Stimulated activated CD4-positive, alpha-beta T cell treated with anti-CD3 and anti-CD28 coated beads, Interleukin-12 subunit alpha, Interleukin-12 subunit beta, amount 100 ng/mL, for 24 hours (primary cell): Measurements from ENCODE around the gene KLHDC1.

Source experiments
- DNase-seq, 2 experiments: peaks; one replicate each; pipeline ENCODE4 v3.0.0-alpha.2; 2020; ENCODE audit warnings: low read depth in 2 of 2

The KLHDC1 gene

DNA sequence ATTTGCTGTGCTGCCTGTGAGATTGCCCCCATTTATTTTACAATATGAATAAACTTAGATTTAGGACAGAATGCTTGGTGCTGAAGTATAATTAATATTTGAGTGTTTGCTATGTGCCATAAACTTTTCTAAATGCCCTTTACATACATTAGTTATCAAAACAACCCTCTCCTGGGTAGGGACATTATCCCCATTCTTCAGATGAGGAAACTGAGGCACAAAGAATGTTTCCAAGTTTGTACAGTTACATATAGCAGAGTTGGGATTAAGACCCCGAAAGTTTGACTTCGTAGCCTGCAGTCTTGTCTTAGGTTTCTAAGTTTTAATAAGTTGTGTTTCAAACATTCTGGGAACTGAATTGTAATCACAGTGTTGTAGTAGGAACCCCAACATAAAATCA, 93.4 kb downstream of the KLHDC1 start:
- no peak for DNase-seq

- DNase-seq, result no peak
Measured at GRCh38 chr14:49792618-49793017, 99.7 kb downstream of the KLHDC1 start.

DNA sequence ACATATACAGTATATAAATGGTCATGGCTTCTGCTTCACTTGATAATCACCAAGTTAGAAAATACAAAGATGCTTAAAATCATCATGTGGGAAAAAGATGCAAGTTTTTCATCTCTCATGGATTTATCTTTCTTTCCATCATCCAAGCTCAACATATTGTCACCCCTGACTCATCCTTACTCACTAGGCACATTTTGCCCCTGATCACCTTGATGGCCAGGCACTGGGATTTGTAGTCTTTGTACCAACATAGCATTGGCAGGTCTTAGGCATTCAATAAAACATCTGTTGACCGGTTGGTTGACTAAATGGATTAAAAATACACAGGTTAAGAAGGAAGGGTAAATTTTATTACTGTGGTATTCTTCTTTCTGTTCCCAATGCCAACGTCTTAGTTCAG, 103.1 kb downstream of the KLHDC1 start:
- no peak for DNase-seq
